NB4 (cell line): ENCODE results near the gene EDDM13.

Source experiments
- MYC ChIP-seq: IDR thresholded peaks from 2 replicates; pipeline ENCODE4 v1.6.1; 2011; ENCODE audit warnings: low read depth, low read length
- POLR2A ChIP-seq: IDR thresholded peaks from 2 replicates; pipeline ENCODE4 v1.6.1; 2011; ENCODE audit warnings: mild to moderate bottlenecking; ENCODE audit not compliant: insufficient read length; ENCODE audit errors: extremely low read depth
- TF ChIP-seq, protein P1 (sequence below): IDR thresholded peaks from one replicate; pipeline ENCODE4 v1.5.1; 2012; ENCODE audit warnings: low read depth, low read length

DNA sequence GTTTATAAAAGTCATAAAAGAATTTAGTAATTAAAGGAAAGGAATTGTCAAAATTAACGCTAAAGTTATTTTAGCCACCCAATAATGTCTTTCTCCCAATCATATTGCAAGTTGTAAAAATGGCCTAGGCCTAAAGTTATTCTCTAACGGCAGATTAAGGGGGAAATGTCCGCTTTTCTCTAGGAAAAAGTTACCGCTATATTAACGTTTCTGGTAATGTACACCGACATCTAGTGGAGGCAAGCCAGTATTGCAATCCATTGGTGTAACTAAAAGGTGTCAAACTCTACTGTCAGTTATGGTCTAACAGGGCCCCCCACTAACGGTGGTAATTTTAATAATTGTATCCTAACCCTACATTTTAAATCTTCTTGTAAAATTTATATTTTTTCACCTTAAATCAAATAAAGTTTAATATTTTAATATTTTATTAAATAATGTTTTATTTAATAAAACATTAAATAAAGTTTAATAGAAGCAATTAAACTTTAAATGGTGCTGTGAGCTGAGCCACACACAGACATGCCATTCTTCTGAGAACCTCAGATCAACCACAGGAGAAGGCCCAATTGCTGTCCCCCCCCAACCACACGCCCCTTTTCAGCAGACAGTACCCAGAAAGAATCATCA is 78.0 kb downstream of the EDDM13 start:
- TF ChIP-seq POLR2A (no peak), MYC (no peak)
- TF ChIP-seq, protein P1, sequence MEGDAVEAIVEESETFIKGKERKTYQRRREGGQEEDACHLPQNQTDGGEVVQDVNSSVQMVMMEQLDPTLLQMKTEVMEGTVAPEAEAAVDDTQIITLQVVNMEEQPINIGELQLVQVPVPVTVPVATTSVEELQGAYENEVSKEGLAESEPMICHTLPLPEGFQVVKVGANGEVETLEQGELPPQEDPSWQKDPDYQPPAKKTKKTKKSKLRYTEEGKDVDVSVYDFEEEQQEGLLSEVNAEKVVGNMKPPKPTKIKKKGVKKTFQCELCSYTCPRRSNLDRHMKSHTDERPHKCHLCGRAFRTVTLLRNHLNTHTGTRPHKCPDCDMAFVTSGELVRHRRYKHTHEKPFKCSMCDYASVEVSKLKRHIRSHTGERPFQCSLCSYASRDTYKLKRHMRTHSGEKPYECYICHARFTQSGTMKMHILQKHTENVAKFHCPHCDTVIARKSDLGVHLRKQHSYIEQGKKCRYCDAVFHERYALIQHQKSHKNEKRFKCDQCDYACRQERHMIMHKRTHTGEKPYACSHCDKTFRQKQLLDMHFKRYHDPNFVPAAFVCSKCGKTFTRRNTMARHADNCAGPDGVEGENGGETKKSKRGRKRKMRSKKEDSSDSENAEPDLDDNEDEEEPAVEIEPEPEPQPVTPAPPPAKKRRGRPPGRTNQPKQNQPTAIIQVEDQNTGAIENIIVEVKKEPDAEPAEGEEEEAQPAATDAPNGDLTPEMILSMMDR, result peak; percentile 74
